Gastrocnemius medialis (tissue), 4 donors: ENCODE results near the gene ARRB1.

Experiments
- CTCF ChIP-seq, 5 experiments: fragments of 450-650 bp in 3 of 5; fragments of 200-600 bp in 2 of 5; sonication (generic) in 2 of 5; IDR thresholded peaks in 4 of 5; conservative IDR thresholded peaks in 1 of 5; 1 replicate in 4 of 5; 2 replicates in 1 of 5; pipeline ENCODE4 v1.5.1; 2016 to 2019; ENCODE audit warnings: antibody characterized with exemption in 5 of 5, mild to moderate bottlenecking in 3 of 5, moderate library complexity in 3 of 5
- POLR2A ChIP-seq, 2 donors: fragments of 450-650 bp; IDR thresholded peaks; one replicate each; pipeline ENCODE4 v1.6.1; 2017; ENCODE audit warnings: antibody characterized with exemption in 2 of 2, mild to moderate bottlenecking in 2 of 2, moderate library complexity in 2 of 2

GRCh38 chr11:75264356-75264755, 87.1 kb downstream of the ARRB1 start:
- no peak for TF ChIP-seq POLR2A (IDR thresholded peaks at IDR 0.05)
- TF ChIP-seq CTCF (IDR thresholded peaks at IDR 0.05 in 4 of 5, conservative IDR thresholded peaks at IDR 0.05 in 1 of 5), result no peak
